Fibroblast of pulmonary artery (primary cell): ENCODE measurements around the gene LST1.

Experiments used
- DNase-seq: peaks from one replicate; pipeline ENCODE4 v3.0.0-alpha.2; 2010; ENCODE audit warnings: low read depth
- H3K4me3 ChIP-seq: replicated peaks from 2 replicates; pipeline ENCODE4 v1.5.1; 2011; ENCODE audit warnings: low read depth, mild to moderate bottlenecking, control low read depth, low read length, moderate library complexity
- TF ChIP-seq, protein P1 (sequence below): IDR thresholded peaks from 2 replicates; pipeline ENCODE4 v1.5.1; 2011; ENCODE audit warnings: mild to moderate bottlenecking, control low read depth, low read length, inconsistent platforms; ENCODE audit errors: missing control alignments

LST1 gene

GRCh38 chr6:31631209-31631608, 45.1 kb downstream of the LST1 start:
- DNase-seq: no peak
- TF ChIP-seq, protein P1, sequence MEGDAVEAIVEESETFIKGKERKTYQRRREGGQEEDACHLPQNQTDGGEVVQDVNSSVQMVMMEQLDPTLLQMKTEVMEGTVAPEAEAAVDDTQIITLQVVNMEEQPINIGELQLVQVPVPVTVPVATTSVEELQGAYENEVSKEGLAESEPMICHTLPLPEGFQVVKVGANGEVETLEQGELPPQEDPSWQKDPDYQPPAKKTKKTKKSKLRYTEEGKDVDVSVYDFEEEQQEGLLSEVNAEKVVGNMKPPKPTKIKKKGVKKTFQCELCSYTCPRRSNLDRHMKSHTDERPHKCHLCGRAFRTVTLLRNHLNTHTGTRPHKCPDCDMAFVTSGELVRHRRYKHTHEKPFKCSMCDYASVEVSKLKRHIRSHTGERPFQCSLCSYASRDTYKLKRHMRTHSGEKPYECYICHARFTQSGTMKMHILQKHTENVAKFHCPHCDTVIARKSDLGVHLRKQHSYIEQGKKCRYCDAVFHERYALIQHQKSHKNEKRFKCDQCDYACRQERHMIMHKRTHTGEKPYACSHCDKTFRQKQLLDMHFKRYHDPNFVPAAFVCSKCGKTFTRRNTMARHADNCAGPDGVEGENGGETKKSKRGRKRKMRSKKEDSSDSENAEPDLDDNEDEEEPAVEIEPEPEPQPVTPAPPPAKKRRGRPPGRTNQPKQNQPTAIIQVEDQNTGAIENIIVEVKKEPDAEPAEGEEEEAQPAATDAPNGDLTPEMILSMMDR: no peak
- H3K4me3 ChIP-seq: no peak overlapping the region

GRCh38 chr6:31631681-31632278, 45.7 kb downstream of the LST1 start:
- DNase-seq: no peak
- TF ChIP-seq, protein P1: no peak
- no peak overlapping the region for H3K4me3 ChIP-seq

DNA sequence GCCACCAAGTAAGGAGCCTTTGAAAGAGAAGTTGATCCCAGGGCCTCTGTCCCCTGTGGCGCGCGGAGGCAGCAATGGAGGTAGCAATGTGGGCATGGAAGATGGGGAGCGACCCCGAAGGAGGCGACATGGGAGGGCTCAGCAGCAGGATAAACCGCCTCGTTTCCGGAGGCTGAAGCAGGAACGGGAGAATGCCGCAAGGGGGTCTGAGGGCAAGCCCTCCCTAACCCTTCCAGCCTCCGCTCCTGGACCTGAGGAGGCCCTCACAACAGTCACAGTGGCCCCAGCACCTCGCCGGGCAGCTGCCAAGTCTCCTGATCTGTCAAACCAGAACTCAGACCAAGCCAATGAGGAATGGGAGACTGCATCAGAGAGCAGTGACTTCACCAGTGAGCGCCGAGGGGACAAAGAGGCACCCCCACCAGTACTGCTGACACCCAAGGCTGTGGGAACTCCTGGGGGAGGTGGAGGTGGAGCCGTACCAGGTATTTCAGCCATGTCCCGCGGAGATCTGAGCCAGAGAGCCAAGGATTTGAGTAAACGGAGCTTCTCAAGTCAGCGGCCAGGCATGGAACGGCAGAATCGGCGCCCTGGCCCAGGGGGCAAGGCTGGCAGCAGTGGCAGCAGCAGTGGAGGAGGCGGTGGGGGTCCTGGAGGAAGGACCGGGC, 46.3 kb downstream of the LST1 start:
- DNase-seq: no peak
- TF ChIP-seq, protein P1: no peak
- no peak overlapping the region for H3K4me3 ChIP-seq

DNA sequence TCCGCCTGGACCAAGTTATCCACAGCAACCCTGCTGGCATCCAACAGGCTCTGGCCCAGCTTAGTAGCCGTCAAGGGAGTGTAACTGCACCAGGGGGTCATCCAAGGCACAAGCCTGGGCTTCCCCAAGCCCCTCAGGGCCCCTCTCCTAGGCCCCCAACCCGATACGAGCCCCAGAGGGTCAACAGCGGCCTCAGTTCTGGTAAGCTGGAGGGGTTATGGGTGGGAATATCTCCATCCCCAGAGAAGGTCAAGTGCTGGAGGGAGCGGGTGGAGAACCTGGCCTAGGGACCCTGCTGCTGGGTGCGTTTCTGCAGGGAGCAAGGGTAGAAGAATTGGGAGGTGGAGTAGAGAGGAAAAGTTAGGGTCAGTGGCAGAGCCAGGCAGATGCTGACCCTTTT, 47.4 kb downstream of the LST1 start:
- TF ChIP-seq, protein P1: no peak
- no peak overlapping the region for H3K4me3 ChIP-seq

GRCh38 chr6:31634131-31634530, 48.1 kb downstream of the LST1 start:
- no peak for DNase-seq
- TF ChIP-seq, protein P1: no peak
- H3K4me3 ChIP-seq: no peak overlapping the region

More for the DNA sequence above, 47.4 kb downstream of the LST1 start:
- DNase-seq: no peak

DNA sequence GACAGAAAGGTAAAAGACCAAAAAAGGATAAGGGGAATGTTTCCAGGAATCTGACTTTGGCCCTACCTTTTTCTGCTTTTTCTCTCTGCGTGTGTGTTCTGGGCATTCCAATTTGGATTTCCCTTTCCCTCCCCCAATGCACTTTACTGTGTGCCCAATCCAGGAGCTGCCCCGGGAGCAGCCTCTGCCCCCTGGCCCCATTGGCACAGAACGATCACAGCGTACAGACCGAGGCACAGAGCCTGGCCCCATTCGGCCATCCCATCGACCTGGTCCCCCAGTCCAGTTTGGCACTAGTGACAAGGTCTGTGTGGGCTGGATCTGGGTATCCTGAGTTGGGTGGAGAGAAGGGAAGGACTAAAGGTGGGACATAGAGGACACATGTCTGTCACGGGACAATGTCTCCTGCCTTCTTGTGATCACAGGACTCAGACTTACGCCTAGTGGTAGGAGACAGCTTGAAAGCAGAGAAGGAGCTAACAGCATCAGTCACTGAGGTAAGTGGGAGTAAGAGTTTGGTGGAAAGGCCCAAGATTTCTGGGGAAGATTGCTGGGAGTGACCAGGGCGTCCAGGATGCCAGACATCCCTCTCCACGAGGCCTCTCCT, 49.0 kb downstream of the LST1 start:
- no peak overlapping the region for H3K4me3 ChIP-seq
- no peak for DNase-seq
- TF ChIP-seq, protein P1: no peak
